Subcutaneous abdominal adipose tissue (tissue), 5 donors: ENCODE measurements around the gene C12orf43.

Experiments used
- H3K27ac ChIP-seq: one replicate; pipeline ENCODE4 v1.7.0; 2013; ENCODE audit warnings: low read depth, mild to moderate bottlenecking, inconsistent platforms, low read length, moderate library complexity
- H3K27me3 ChIP-seq, 5 donors: one replicate each; pipeline ENCODE4 v1.7.0; 2013; ENCODE audit warnings: low read length in 5 of 5, inconsistent platforms in 1 of 5; ENCODE audit not compliant: control insufficient read depth in 5 of 5, insufficient read depth in 4 of 5
- H3K36me3 ChIP-seq, 5 donors: one replicate each; pipeline ENCODE4 v1.7.0; 2013; ENCODE audit warnings: low read length in 5 of 5; ENCODE audit not compliant: control insufficient read depth in 5 of 5, insufficient read depth in 5 of 5
- H3K4me1 ChIP-seq, 5 donors: one replicate each; pipeline ENCODE4 v1.7.0; 2013; ENCODE audit warnings: low read length in 5 of 5, mild to moderate bottlenecking in 3 of 5, moderate library complexity in 1 of 5; ENCODE audit not compliant: control insufficient read depth in 5 of 5, insufficient read depth in 5 of 5
- H3K4me3 ChIP-seq, 5 donors: one replicate each; pipeline ENCODE4 v1.7.0; 2013; ENCODE audit warnings: low read length in 5 of 5, low read depth in 1 of 5
- H3K9ac ChIP-seq, 5 donors: one replicate each; pipeline ENCODE4 v1.7.0; 2013; ENCODE audit warnings: low read length in 5 of 5, mild to moderate bottlenecking in 4 of 5, moderate library complexity in 3 of 5
- H3K9me3 ChIP-seq, 5 donors: one replicate each; pipeline ENCODE4 v1.7.0; 2013; ENCODE audit warnings: low read length in 5 of 5; ENCODE audit not compliant: control insufficient read depth in 5 of 5
- donor health status: healthy.
- donor health status: healthy.
- donor health status: healthy.
- donor health status: healthy.
- donor health status: healthy.

Gene C12orf43

DNA sequence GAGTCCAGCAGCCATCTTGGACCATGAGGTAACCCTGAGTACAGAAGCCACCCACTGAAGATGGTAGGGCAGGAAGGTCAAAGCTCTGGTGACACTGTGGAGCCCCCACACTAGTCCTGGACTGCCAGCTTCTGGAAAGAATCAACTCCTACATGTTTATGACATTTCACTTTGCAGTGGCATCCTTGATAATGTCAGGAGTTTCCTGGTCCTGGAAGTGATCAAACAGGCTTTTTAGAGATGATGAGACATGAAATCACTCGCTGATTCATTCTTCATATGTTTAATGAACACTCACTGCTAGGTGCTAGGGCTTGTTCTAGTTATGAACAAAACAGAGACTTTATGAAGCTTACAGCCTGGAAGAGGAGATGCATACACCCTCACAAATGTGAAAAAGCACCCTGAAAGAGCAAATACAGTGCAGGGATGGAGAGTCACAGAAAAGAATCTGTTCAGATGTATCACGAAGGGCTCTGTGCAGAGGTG lies 53.7 kb downstream of the C12orf43 start:
- Histone ChIP-seq H3K4me3 (no peak overlapping the region), H3K9ac (no peak overlapping the region), H3K9me3 (no peaks in the 10 kb centered on the region), H3K27ac (no peak overlapping the region), H3K36me3 (no peaks in the 10 kb centered on the region), H3K27me3 (no peaks in the 10 kb centered on the region), H3K4me1 (no peaks in the 10 kb centered on the region)

DNA sequence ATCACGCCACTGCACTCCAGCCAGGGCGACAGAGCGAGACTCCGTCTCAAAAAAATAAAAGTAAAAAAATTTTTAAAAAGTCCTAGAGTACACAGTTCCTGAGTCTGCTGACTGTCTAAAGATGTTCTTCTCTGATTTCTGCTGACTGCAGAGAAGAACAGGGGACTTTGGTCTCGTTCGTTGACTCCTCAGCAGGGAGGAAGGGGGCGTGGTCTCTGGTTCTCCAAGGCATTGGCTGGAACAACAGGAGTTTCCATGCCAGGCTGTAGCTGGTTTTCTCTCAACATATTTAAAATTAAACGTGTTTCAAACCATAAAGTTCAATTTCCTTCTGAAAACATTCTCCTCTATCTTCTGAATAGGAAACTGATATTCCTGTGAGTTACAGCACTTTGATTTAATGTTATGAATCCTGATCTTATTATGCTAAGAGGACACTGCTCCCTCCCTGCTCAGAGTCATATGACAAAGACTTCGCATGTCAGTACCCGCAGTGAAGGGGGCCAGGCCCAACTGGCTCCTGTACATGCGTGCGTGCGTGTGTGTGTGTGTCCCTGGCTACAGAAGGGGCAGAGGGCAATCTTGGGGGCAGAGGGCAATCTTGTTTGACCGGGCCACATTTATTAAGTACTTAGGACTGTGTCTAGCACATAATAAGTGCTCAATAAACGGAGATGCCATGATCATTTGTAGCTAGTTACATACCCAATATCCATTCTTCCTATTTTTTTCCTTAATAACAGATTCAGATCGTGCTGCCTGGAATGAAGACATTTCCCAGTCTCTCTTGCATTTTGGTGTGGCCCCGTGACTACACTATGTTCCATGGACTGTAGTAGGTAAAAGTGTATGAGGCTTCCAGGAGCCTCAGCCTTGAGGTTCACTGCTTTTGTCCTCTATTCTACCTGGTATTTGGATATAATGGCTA lies 54.4 kb downstream of the C12orf43 start:
- H3K4me3 ChIP-seq: no peak overlapping the region
- H3K4me1 ChIP-seq: no peaks in the 10 kb centered on the region
- H3K9me3 ChIP-seq: no peaks in the 10 kb centered on the region
- H3K27ac ChIP-seq: no peak overlapping the region
- H3K9ac ChIP-seq: no peak overlapping the region
- no peaks in the 10 kb centered on the region for H3K36me3 ChIP-seq
- H3K27me3 ChIP-seq: no peaks in the 10 kb centered on the region

DNA sequence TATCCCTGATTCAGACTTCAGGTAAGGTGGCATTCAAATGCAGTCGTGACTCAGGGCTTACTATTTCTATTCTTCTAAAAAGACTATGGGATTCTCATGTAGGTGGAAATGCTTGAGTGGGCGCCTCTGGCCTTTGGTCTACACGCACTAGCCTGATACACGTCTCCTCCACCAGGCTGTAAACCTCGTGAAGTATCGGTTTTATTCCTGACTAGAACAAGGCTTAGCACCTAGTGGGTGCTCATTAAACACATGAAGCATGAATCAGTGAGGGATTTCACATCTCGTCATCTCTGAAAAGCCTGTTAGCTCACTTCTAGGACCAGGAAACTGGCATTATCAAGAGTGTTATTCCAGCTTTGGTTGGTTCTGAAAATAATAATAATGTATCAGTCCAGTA lies 55.6 kb downstream of the C12orf43 start:
- peaks cover 0 to 3% (median 0%) of the 10 kb centered on the region in 5 donors for H3K27me3 ChIP-seq
- no peak overlapping the region for H3K27ac ChIP-seq
- H3K9ac ChIP-seq: no peak overlapping the region
- H3K36me3 ChIP-seq: no peaks in the 10 kb centered on the region
- H3K4me1 ChIP-seq: no peaks in the 10 kb centered on the region
- no peak overlapping the region for H3K4me3 ChIP-seq
- no peaks in the 10 kb centered on the region for H3K9me3 ChIP-seq

DNA sequence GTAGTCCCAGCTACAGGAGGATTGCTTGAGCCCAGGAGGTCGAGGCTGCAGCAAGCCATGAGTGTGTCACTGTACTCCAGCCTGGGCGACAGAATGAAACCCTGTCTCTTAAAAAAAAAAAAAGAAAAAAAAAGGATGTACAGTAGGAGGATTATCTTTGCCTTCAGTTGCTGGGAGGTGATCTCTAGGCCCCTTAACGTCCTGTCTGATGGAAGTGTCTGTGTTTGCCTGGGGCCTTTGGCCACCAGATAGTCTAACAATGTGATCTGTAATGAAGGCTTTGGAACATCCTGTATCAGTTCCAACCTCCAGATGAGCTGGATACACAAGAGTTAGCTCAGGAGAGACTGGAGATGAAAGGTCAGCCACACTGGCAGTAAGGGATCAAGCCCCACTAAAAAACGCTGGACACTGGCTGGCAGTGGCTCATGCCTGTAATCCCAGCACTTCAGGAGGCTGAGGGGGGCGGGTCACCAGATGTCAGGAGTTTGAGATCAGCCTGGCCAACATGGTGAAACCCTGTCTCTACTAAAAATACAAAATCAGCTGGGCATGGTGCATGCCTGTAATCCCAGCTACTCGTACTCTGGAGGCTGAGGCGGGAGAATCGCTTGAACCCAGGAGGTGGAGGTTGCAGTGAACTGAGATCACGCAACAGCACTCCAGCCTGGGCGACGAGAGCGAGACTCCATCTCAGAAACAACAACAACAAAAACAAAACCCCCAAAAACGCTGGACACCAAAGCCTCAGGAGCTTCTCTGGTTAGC lies 57.0 kb downstream of the C12orf43 start:
- Histone ChIP-seq H3K4me1 (no peaks in the 10 kb centered on the region), H3K4me3 (no peak overlapping the region), H3K9me3 (peaks cover 0 to 3% (median 3%) of the 10 kb centered on the region in 5 donors), H3K36me3 (no peaks in the 10 kb centered on the region), H3K9ac (no peak overlapping the region), H3K27ac (no peak overlapping the region), H3K27me3 (peaks cover 0 to 3% (median 0%) of the 10 kb centered on the region in 5 donors)

DNA sequence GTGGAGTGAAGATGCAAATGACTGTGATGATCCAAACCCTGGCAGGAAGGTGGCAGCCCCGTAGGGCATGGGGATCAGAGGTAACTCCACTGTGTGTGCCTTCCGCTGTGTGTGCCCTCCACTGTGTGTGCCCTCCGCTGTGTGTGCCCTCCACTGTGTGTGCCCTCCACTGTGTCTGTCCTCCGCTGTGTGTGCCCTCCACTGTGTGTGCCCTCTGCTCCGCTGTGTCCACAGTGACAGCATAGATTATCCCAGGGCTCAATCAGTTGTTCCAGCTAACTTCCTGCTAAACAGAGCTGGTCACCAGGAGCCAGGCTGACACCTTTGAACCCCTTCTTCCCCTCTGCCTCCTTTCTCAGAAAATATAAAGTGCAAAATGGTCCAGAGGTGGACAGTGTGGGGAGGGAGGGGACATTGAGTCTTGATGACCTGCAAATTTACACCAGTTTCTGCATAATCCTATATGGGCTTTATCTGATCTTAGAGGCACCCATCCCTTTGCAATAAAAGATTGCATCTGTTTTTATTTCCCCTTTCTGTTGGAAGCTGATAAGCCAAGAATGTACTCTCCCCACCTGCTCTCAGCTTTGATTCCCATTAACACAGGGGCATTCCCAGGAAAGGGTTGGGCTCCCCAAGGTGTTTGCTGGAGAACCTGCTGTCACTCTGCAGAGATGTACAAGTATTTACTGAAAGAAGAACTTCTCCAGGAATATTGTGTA lies 59.5 kb downstream of the C12orf43 start:
- Histone ChIP-seq H3K4me3 (no peak overlapping the region), H3K9ac (no peak overlapping the region), H3K36me3 (no peaks in the 10 kb centered on the region), H3K4me1 (no peaks in the 10 kb centered on the region), H3K27ac (no peak overlapping the region), H3K9me3 (peaks cover 0 to 3% (median 3%) of the 10 kb centered on the region in 5 donors), H3K27me3 (peaks cover 0 to 3% (median 0%) of the 10 kb centered on the region in 5 donors)

DNA sequence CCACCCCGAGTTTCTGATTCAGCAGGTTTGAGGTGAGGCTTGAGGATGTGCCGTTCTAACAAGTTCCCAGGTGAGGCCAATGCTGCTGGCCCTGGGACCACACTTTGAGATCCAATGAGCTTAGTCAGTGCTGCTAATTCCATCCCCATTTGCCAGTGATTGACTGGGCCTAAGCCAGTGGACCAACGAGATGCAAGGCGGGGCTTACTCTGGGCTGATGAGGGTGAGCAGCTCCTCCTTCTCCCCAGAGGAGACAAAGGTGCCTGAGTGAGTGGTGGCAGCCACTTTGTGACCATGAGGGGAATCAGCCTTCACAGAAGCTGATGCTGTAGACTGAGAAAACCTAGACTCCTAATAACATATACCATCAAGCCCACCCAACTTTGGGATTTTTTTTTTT lies 61.1 kb downstream of the C12orf43 start:
- Histone ChIP-seq H3K36me3 (no peaks in the 10 kb centered on the region), H3K27me3 (peaks cover 0 to 3% (median 0%) of the 10 kb centered on the region in 5 donors), H3K9me3 (peaks cover 0 to 10% (median 3%) of the 10 kb centered on the region in 5 donors), H3K27ac (no peak overlapping the region), H3K4me1 (no peaks in the 10 kb centered on the region), H3K9ac (no peak overlapping the region), H3K4me3 (no peak overlapping the region)

DNA sequence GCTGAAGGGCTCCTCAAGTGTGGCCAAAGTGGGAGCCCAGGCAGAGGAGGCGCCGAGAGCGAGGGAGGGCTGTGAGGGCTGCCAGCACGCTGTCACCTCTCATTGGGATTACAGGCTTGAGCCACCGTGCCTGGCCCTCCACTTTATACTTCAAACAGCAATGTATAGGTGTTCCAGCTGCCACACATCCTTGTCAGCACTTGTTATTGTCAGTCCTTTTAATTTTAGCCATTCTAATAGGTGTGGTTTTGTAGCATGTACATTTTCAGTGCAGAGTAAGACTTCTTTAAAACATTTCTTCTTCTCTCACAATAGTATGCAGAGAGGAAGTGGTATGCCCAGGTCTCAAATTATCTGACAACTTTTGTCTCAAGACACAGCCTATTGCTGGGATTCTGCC lies 65.5 kb downstream of the C12orf43 start:
- H3K4me3 ChIP-seq: no peak overlapping the region

More for the DNA sequence above, 65.5 kb downstream of the C12orf43 start:
- no peaks in the 10 kb centered on the region for H3K4me1 ChIP-seq
- H3K27me3 ChIP-seq: no peaks in the 10 kb centered on the region
- peaks cover 0 to 10% (median 3%) of the 10 kb centered on the region in 5 donors for H3K9me3 ChIP-seq
- no peaks in the 10 kb centered on the region for H3K36me3 ChIP-seq
- H3K9ac ChIP-seq: no peak overlapping the region
- H3K27ac ChIP-seq: no peak overlapping the region
